Calu3 (cell line): Measurements from ENCODE around the gene DISP3. TPM values are rescaled to one million over a fixed set of nuclear protein-coding genes. Genes with fewer than 3 reads are reported as not detected.

Experiments used
- Bru-seq: library from RNA; stranded (reverse); fragments of 400-500 nt; gene quantifications from one replicate; lab custom pipeline; 2021; lab: Mats Ljungman, UMichigan
- BruChase-seq, 2 experiments: library from RNA; stranded (reverse); fragments of 400-500 nt; gene quantifications; one replicate each; lab custom pipeline; 2021; lab: Mats Ljungman, UMichigan
- BruUV-seq: library from RNA; stranded (reverse); fragments of 400-500 nt; replicated peaks from 2 replicates; lab custom pipeline; 2021; lab: Mats Ljungman, UMichigan
- CTCF ChIA-PET: fragments of 300-600 bp; sonication (Branson Sonifier 250); formaldehyde crosslinking; loops from one replicate; lab custom pipeline; 2022; ENCODE audit warnings: antibody characterized with exemption; lab: Charles Lee
- DNase-seq: peaks from one replicate; pipeline ENCODE4 v3.0.0; 2022
- H3K27ac Mint-ChIP-seq: one replicate; pipeline ENCODE4 v1.8.0; 2022; ENCODE audit warnings: mixed read lengths; ENCODE audit not compliant: unreplicated experiment
- H3K27me3 Mint-ChIP-seq: one replicate; pipeline ENCODE4 v1.8.0; 2022; ENCODE audit warnings: mixed read lengths; ENCODE audit not compliant: unreplicated experiment
- H3K36me3 Mint-ChIP-seq: one replicate; pipeline ENCODE4 v1.8.0; 2022; ENCODE audit warnings: mild to moderate bottlenecking, moderate library complexity, mixed read lengths; ENCODE audit not compliant: insufficient read depth, unreplicated experiment
- H3K4me1 Mint-ChIP-seq: one replicate; pipeline ENCODE4 v1.8.0; 2022; ENCODE audit warnings: mild to moderate bottlenecking, low read depth, mixed read lengths; ENCODE audit not compliant: unreplicated experiment
- H3K4me3 Mint-ChIP-seq: one replicate; pipeline ENCODE4 v1.8.0; 2022; ENCODE audit warnings: mild to moderate bottlenecking, low read depth, moderate library complexity, mixed read lengths; ENCODE audit not compliant: unreplicated experiment
- H3K9me3 Mint-ChIP-seq: one replicate; pipeline ENCODE4 v1.8.0; 2022; ENCODE audit warnings: low read depth, mixed read lengths; ENCODE audit not compliant: unreplicated experiment
- intact Hi-C: fragments of 100-400 bp; cut with micrococcal nuclease; formaldehyde crosslinking; loops from one replicate; pipeline ENCODE4 v1.10.0; 2022; ENCODE audit not compliant: unreplicated experiment
- long read RNA-seq: library from polyadenylated mRNA; stranded (forward); transcript quantifications from one replicate; pipeline ENCODE4 v2.0.0, GENCODE V29; 2022
- total RNA-seq: library from RNA; stranded (reverse); gene quantifications from 2 replicates; pipeline ENCODE4 v1.2.3, GENCODE V29; 2022
- TF ChIP-seq, protein P1 (sequence below): fragments of 200-600 bp; IDR thresholded peaks from one replicate; pipeline ENCODE4 v1.8.0; 2022; ENCODE audit warnings: antibody characterized with exemption; ENCODE audit not compliant: unreplicated experiment

The DISP3 gene, protein sequence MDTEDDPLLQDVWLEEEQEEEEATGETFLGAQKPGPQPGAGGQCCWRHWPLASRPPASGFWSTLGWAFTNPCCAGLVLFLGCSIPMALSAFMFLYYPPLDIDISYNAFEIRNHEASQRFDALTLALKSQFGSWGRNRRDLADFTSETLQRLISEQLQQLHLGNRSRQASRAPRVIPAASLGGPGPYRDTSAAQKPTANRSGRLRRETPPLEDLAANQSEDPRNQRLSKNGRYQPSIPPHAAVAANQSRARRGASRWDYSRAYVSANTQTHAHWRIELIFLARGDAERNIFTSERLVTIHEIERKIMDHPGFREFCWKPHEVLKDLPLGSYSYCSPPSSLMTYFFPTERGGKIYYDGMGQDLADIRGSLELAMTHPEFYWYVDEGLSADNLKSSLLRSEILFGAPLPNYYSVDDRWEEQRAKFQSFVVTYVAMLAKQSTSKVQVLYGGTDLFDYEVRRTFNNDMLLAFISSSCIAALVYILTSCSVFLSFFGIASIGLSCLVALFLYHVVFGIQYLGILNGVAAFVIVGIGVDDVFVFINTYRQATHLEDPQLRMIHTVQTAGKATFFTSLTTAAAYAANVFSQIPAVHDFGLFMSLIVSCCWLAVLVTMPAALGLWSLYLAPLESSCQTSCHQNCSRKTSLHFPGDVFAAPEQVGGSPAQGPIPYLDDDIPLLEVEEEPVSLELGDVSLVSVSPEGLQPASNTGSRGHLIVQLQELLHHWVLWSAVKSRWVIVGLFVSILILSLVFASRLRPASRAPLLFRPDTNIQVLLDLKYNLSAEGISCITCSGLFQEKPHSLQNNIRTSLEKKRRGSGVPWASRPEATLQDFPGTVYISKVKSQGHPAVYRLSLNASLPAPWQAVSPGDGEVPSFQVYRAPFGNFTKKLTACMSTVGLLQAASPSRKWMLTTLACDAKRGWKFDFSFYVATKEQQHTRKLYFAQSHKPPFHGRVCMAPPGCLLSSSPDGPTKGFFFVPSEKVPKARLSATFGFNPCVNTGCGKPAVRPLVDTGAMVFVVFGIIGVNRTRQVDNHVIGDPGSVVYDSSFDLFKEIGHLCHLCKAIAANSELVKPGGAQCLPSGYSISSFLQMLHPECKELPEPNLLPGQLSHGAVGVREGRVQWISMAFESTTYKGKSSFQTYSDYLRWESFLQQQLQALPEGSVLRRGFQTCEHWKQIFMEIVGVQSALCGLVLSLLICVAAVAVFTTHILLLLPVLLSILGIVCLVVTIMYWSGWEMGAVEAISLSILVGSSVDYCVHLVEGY (N-terminal part only)
- 0.86 and 1.3 TPM in 2 replicates for total RNA-seq
- Bru-seq, nascent RNA = percentile 22 among the genes with signal in this experiment
- BruChase-seq, experiment 1, labeled RNA remaining after a 6-hour chase = percentile 15 among the genes with signal in this experiment
- BruChase-seq, experiment 2, labeled RNA remaining after a 2-hour chase = percentile 20 among the genes with signal in this experiment
- long read RNA-seq, partial matches to known transcripts = 0 of 1 reads
- long read RNA-seq, other reads (novel, unspliced or antisense) = 1 of 1 reads

DNA sequence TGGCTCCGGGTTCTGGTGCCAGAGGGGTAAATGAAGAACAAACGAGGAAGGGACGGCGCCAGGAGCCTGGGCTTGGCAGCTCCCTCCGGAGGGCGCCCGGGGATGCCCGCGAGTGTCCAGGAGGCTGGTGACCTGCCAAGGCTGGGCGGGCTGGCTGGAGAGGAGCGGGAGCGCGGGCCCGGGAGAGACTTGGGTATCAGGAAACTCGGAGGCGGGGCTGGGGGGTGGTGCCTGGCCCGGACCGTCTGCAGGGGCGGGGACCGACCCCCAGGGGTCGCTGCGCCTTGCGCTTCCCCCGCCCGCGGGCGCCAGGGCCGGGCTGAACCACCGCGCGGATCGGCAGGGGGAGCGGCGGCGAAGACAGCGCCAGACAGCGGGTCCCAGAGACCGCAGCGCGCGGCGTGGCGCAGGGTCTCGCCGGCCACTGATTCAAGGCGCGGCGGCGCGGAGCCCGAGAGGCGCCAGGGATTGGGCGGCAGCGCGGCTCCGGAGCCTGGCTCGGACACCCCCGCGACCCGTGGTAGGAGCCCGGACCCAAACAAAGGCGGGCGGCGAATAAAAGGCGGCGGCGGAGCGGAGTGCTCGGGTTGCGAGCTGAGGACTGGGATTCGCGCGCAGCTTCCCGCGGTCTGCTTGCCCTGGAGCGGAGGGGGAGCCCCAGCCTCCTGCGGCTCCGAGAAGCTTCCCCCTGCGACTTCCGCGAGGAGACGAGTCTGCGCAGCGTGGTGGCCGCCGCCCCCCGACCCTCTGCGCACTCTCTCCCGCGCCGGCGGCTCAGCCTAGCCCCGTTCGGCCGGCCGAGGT lies at the start of gene DISP3:
Gene DISP3 (plus strand): TSS at position 585 of the 804 bp plus-strand sequence. CDS start 21,838 bp downstream, outside the sequence.
- no peaks in the 10 kb centered on the region for H3K9me3 Mint-ChIP-seq
- H3K4me1 Mint-ChIP-seq = no peaks in the 10 kb centered on the region
- peak; percentile 81 for DNase-seq
- H3K27me3 Mint-ChIP-seq = peaks cover 83% of the 10 kb centered on the region
- no TSS peak for BruUV-seq
- CTCF ChIA-PET = no interaction called here
- peaks cover 5% of the 10 kb centered on the region for H3K36me3 Mint-ChIP-seq
- TF ChIP-seq, protein P1, sequence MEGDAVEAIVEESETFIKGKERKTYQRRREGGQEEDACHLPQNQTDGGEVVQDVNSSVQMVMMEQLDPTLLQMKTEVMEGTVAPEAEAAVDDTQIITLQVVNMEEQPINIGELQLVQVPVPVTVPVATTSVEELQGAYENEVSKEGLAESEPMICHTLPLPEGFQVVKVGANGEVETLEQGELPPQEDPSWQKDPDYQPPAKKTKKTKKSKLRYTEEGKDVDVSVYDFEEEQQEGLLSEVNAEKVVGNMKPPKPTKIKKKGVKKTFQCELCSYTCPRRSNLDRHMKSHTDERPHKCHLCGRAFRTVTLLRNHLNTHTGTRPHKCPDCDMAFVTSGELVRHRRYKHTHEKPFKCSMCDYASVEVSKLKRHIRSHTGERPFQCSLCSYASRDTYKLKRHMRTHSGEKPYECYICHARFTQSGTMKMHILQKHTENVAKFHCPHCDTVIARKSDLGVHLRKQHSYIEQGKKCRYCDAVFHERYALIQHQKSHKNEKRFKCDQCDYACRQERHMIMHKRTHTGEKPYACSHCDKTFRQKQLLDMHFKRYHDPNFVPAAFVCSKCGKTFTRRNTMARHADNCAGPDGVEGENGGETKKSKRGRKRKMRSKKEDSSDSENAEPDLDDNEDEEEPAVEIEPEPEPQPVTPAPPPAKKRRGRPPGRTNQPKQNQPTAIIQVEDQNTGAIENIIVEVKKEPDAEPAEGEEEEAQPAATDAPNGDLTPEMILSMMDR = peak; percentile 62
- no peak within 1 kb of the TSS for H3K27ac Mint-ChIP-seq
- H3K4me3 Mint-ChIP-seq = peak within 1 kb of the TSS; percentile 60
- intact Hi-C loops = no loop called here

DNA sequence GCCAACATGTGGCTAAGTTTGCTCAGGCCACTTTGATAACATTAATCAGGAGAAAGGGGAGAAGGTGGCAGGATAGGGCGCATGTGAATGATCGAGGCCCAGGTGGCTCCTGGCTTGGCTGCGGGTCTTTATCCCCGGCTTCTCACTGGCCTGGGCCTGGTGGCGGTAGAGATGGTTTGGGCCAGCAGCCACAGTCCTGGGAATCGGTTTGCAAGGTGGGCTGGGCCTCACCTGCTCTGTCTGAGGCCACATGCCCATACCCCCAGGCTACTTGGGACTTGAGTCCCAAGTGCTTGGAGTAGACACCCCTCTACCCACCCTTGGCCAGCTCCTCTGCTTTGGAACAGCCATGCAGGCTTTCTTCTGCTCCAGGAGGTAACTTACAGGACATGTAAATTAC lies 49.7 kb upstream of the DISP3 start:
- H3K27ac Mint-ChIP-seq = no peak overlapping the region
- DNase-seq = no peak
- H3K27me3 Mint-ChIP-seq = peaks cover 82% of the 10 kb centered on the region
- no peak overlapping the region for H3K4me3 Mint-ChIP-seq
- TF ChIP-seq, protein P1 = no peak
- no peaks in the 10 kb centered on the region for H3K9me3 Mint-ChIP-seq
- H3K4me1 Mint-ChIP-seq = no peaks in the 10 kb centered on the region
- CTCF ChIA-PET = no interaction called here
- H3K36me3 Mint-ChIP-seq = no peaks in the 10 kb centered on the region
- intact Hi-C loops = no loop called here
- BruUV-seq = no TSS peak

DNA sequence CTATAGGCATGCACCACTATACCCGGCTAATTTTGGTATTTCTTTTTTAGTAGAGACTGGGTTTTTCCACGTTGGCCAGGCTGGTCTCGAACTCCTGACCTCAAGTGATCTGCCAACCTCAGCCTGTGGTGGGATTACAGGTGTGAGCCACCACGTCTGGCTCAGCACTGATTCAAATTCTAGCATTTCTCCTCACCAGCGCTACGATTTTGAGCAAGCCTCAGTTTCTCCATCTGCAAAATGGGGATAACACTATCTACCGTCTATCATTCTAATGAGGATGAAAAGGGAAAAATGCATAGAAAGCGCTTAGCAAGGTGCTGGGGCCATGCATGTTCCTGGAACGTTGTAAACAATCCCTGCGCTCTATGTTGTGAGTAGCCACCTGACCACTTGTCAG lies 49.0 kb upstream of the DISP3 start:
- BruUV-seq = no TSS peak
- Mint-ChIP-seq H3K27me3 (peaks cover 81% of the 10 kb centered on the region), H3K36me3 (no peaks in the 10 kb centered on the region), H3K4me1 (no peaks in the 10 kb centered on the region), H3K4me3 (no peak overlapping the region), H3K27ac (no peak overlapping the region), H3K9me3 (no peaks in the 10 kb centered on the region)
- TF ChIP-seq, protein P1 = no peak
- DNase-seq = no peak
- CTCF ChIA-PET = no interaction called here
- intact Hi-C loops = no loop called here
